Measurements from ENCODE around the gene HAAO. TPM values are rescaled to one million over a fixed set of nuclear protein-coding genes. Genes with fewer than 3 reads are reported as not detected.

HAAO gene
- total and polyA plus RNA-seq, 2 of the 8 experiments (the other 6 are each of a cell fraction or from before 2014, with no cell fraction given) = 2.5 to 7.0 TPM

DNA sequence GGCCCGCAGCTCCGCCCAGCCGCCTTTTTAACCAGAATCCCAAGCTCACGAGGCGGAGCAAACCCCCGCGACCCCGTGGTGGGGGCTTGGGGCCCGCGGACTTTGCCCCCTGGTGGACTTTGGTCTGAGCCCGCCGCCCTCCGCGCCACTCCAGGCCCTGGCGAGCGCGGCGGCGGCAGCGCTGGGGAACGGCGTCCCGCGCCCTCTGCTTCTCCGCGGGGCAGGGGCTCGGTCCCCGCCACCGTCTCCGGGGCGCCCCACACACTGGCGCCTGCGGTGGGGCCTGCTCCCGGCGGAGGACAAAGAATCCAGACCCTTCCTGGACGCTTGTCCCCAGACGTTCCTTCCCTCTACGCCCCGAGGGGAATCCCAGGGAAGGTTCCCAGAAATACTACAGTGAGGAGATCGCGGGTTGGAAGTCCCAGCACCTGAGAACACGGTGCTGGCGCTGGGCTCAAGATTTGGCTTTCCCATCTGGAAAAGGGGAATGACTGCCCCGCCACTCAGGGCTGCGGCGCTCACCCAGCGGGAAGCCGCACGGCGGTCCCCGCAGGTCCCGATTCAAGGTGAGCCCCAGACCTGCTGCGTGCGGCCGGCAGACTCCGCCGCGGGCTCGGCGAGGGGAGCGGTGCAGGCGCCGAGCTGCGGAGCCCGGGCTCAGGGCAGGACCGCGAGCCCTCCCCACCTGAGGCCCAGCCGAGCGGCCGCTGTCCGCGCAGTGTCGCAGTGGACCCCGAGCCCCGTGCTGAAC is at the start of gene HAAO (continued):
- TF ChIP-seq CEBPB (IDR thresholded peaks at IDR 0.05; ENCODE audit: low read depth, low read length) (no peak), CREB1 (IDR thresholded peaks at IDR 0.05) (no peak), CHD2 (IDR thresholded peaks at IDR 0.05; ENCODE audit: low read length) (no peak), CHD7 (IDR thresholded peaks at IDR 0.05; ENCODE audit: insufficient replicate concordance, low read length) (no peak), TAF7 (optimal IDR thresholded peaks at IDR 0.05; ENCODE audit: borderline replicate concordance, low read depth, low read length) (peak; percentile 55), MAFK (IDR thresholded peaks at IDR 0.05; ENCODE audit: low read depth, low read length) (no peak), RXRA (IDR thresholded peaks at IDR 0.05; ENCODE audit: insufficient read depth, low read depth, low read length) (no peak), CHD1 (IDR thresholded peaks at IDR 0.05; ENCODE audit: low read depth, low read length) (no peak), TAF1 (IDR thresholded peaks at IDR 0.05; ENCODE audit: low read depth, low read length) (peak; percentile 58), PHF8 (conservative IDR thresholded peaks at IDR 0.05; ENCODE audit: low read depth, low read length) (peak; percentile 52), YY1 (IDR thresholded peaks at IDR 0.05; ENCODE audit: low read depth, low read length) (no peak), KDM1A (IDR thresholded peaks at IDR 0.05; ENCODE audit: borderline replicate concordance, low read length) (no peak; the same call in 1 of the 2 replicates)

Measured in H1 (cell line).